Ectodermal cell (in vitro differentiated cells): ENCODE measurements around the gene ZNF701.
"Not testable (repeated sequence)": the region's sequence is repeated elsewhere in the genome, so short reads cannot be mapped to it uniquely, and the experiment has no call there.

Experiments used
- H3K27ac ChIP-seq: 2 replicates; pipeline ENCODE4 v1.7.0; 2013; ENCODE audit warnings: mild to moderate bottlenecking, low read depth, low read length; ENCODE audit not compliant: insufficient read depth, poor library complexity, severe bottlenecking
- H3K27me3 ChIP-seq: 2 replicates; pipeline ENCODE4 v1.7.0; 2013; ENCODE audit warnings: mild to moderate bottlenecking, low read length; ENCODE audit not compliant: insufficient read depth, control insufficient read depth, poor library complexity, severe bottlenecking
- H3K36me3 ChIP-seq: one replicate; pipeline ENCODE4 v1.7.0; 2013; ENCODE audit warnings: low read length; ENCODE audit not compliant: control insufficient read depth, insufficient read depth
- H3K4me1 ChIP-seq: one replicate; pipeline ENCODE4 v1.7.0; 2013; ENCODE audit warnings: low read length; ENCODE audit not compliant: control insufficient read depth, insufficient read depth
- H3K4me3 ChIP-seq: 2 replicates; pipeline ENCODE4 v1.7.0; 2013; ENCODE audit warnings: low read depth, low read length, control low read depth; ENCODE audit not compliant: insufficient read depth
- H3K9me3 ChIP-seq: 2 replicates; pipeline ENCODE4 v1.7.0; 2013; ENCODE audit warnings: mild to moderate bottlenecking, low read length, moderate library complexity; ENCODE audit not compliant: control insufficient read depth
- WGBS, 2 experiments: methylation state at CpG; one replicate each; pipeline ENCODE4 v1.1.7; 2013; ENCODE audit warnings: missing lambda C conversion rate in 2 of 2; 5-methylcytosine and 5-hydroxymethylcytosine counted together

ZNF701 gene

DNA sequence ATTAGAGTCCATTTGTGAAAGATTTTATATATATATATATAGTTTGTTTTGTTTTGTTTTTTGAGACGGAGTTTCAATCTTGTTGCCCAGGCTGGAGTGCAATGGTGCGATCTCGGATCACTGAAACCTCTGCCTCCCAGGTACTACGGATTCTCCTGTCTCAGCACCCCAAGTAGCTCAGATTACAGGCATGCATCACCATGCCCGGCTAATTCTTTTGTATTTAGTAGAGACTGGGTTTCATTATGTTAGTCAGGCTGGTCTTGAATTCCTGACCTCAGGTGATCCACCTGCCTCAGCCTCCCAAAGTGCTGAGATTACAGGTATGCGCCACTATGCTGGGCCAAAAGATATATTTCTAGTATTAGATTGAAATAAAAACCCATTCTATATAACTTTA lies 4.0 kb upstream of the ZNF701 start:
- WGBS, 2 experiments: 77 to 86% methylated on average over 5 of the region's 6 CpGs
- Histone ChIP-seq H3K27me3 (no peaks in the 10 kb centered on the region), H3K36me3 (no peaks in the 10 kb centered on the region), H3K9me3 (no peaks in the 10 kb centered on the region), H3K27ac (no peak overlapping the region), H3K4me1 (peaks cover 5% of the 10 kb centered on the region), H3K4me3 (no peak overlapping the region)

DNA sequence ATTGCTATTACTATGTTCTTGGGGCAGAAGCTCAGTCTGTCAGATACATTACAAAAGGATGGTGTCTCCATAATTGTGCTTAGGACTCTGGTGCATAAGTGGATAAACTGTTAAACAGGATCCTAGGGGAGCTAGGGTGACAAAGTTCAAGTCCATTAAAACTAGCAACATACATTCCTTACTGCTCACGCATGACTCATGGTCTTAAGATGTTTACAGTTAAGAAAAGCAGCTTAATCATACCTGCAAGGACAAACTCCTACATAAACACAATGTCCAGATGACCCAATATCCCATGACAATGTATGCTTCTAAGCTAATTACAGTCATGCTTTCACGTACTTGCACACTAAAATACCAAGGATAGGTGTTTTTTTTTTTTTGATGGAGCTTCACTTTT lies 3.5 kb upstream of the ZNF701 start:
- Histone ChIP-seq H3K36me3 (no peaks in the 10 kb centered on the region), H3K4me1 (peaks cover 6% of the 10 kb centered on the region), H3K27ac (no peak overlapping the region), H3K4me3 (no peak overlapping the region), H3K9me3 (no peaks in the 10 kb centered on the region), H3K27me3 (no peaks in the 10 kb centered on the region)
- WGBS, 2 experiments: 88 to 98% methylated on average over 2 of the region's 2 CpGs

DNA sequence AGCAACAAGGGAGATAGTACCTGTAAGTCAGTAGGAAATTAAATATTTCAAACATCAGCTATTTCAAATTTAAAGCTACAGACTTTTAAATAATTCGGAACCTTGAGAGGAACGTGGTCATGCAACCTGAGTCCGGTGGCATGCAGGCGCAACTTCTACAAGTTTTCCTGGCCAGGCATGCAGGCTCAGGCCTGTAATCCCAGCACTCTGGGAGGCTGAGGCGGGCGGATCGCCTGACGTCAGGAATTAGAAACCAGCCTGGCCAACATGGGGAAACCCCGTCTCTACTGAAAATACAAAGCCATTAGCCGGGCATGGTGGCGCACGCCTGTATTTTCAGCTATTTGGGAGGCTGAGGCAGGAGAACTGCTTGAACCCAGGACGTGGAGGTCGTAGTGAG lies 2.2 kb upstream of the ZNF701 start:
- Histone ChIP-seq H3K36me3 (no peaks in the 10 kb centered on the region), H3K4me1 (peaks cover 6% of the 10 kb centered on the region), H3K9me3 (no peaks in the 10 kb centered on the region), H3K4me3 (no peak overlapping the region), H3K27me3 (no peaks in the 10 kb centered on the region), H3K27ac (no peak overlapping the region)
- WGBS, 2 experiments: 88 to 94% methylated on average over 14 of the region's 14 CpGs

GRCh38 chr19:52569638-52569999 lies 468 bp upstream of the ZNF701 start:
- 4 to 5% methylated on average over 13 of the region's 13 CpGs for WGBS, 2 experiments
- not testable (repeated sequence) for H3K36me3 ChIP-seq, H3K27me3 ChIP-seq, H3K4me1 ChIP-seq, H3K9me3 ChIP-seq
- Histone ChIP-seq H3K4me3 (peak overlapping the region; percentile 62), H3K27ac (peak overlapping the region; percentile 76)

- Histone ChIP-seq H3K36me3 (peaks cover 24% of the 10 kb centered on the region), H3K4me3 (no peak overlapping the region), H3K27ac (no peak overlapping the region), H3K9me3 (no peaks in the 10 kb centered on the region), H3K4me1 (no peaks in the 10 kb centered on the region), H3K27me3 (no peaks in the 10 kb centered on the region)
- WGBS, 2 experiments: 95 to 96% methylated on average over 39 of the region's 39 CpGs
These were observed 14.8 kb downstream of the ZNF701 start for GRCh38 chr19:52584736-52585440.

GRCh38 chr19:52585604-52586003 lies 15.5 kb downstream of the ZNF701 start:
- 97 to 98% methylated on average over 6 of the region's 6 CpGs for WGBS, 2 experiments
- H3K27ac ChIP-seq: no peak overlapping the region
- peaks cover 19% of the 10 kb centered on the region for H3K36me3 ChIP-seq
- no peaks in the 10 kb centered on the region for H3K9me3 ChIP-seq
- no peaks in the 10 kb centered on the region for H3K27me3 ChIP-seq
- H3K4me3 ChIP-seq: no peak overlapping the region
- no peaks in the 10 kb centered on the region for H3K4me1 ChIP-seq

DNA sequence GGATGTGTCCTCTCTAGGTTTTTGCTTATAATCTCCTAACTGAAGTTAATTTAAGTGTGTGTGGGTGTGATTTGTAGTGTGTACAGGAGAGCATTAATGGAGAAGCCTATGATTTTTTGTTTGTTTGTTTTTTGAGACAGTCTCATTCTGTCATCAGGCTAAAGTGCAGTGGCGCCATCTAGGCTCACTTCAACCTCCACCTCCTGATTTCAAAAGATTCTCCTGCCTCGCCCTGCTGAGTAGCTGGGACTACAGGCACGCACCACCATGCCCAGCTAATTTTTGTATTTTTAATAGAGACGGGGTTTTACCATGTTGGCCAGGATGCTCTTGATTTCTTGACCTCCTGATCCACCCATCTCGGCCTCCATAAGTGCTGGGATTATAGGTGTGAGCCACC lies 20.6 kb downstream of the ZNF701 start:
- 75 to 84% methylated on average over 5 of the region's 5 CpGs for WGBS, 2 experiments
- H3K4me1 ChIP-seq: no peaks in the 10 kb centered on the region
- no peak overlapping the region for H3K4me3 ChIP-seq

DNA sequence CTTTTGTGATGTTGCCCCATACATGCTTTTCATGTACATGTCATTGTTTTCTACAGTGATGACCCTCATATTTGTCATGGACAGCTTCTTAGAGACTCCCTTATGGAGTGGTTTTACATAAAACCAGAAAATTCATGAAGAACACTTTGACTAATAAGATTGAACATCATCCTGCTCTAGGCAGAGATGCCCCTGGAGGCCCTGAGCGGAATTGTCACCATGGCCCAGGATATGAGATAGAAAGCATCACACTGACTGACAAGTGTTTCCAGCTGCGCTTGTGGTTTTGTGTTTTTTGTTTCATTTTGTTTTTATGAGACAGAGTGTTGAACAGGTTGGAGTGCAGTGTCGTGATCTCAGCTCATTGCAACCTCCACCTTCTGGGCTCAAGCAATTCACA lies 22.2 kb downstream of the ZNF701 start:
- Histone ChIP-seq H3K27me3 (no peaks in the 10 kb centered on the region), H3K27ac (no peak overlapping the region), H3K9me3 (peaks cover 2% of the 10 kb centered on the region), H3K4me1 (no peaks in the 10 kb centered on the region), H3K36me3 (peaks cover 19% of the 10 kb centered on the region), H3K4me3 (no peak overlapping the region)
- WGBS, 2 experiments: 79 to 80% methylated on average over 3 of the region's 3 CpGs

More for the DNA sequence above, 20.6 kb downstream of the ZNF701 start:
- Histone ChIP-seq H3K9me3 (peaks cover 2% of the 10 kb centered on the region), H3K27ac (no peak overlapping the region), H3K27me3 (no peaks in the 10 kb centered on the region), H3K36me3 (peaks cover 7% of the 10 kb centered on the region)

DNA sequence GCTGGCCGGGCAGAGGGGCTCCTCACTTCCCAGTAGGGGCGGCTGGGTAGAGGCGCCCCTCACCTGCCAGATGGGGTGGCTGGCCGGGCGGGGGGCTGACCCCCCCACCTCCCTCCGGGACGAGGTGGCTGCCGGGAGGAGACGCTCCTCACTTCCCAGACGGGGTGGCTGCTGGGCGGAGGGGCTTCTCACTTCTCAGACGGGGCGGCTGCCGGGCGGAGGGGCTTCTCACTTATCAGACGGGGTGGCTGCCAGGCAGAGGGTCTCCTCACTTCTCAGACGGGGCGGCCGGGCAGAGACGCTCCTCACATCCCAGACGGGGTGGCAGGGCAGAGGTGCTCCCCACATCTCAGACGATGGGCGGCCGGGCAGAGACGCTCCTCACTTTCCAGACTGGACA lies 23.4 kb downstream of the ZNF701 start:
- H3K9me3 ChIP-seq, H3K4me1 ChIP-seq, H3K27ac ChIP-seq, H3K4me3 ChIP-seq, H3K27me3 ChIP-seq: not testable (repeated sequence)
- H3K36me3 ChIP-seq: peaks cover 19% of the 10 kb centered on the region
- WGBS, 2 experiments: 97% methylated on average over 21 of the region's 25 CpGs

DNA sequence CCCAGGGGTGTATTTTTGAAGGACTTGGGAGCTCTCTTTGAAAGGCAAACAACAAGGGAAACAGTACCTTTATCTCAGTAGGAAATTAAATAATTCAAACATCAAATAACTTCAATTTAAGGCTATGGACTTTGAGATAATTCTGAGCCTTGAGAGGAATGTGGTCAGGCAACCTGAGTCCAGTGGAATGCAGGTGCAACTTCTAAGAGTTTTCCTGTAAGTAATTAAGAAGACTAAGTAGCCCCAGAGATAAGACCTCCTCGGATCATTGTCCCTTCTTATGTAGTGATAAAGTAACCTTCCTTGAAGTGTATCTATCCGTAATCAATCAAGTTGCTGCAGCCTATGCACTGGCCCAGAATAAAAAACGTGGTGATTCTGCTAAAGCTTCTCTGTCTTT lies 29.2 kb downstream of the ZNF701 start:
- 95% methylated on average over 3 of the region's 3 CpGs for WGBS, 2 experiments
- no peak overlapping the region for H3K4me3 ChIP-seq
- no peaks in the 10 kb centered on the region for H3K9me3 ChIP-seq
- peaks cover 13% of the 10 kb centered on the region for H3K36me3 ChIP-seq
- H3K27me3 ChIP-seq: no peaks in the 10 kb centered on the region
- H3K27ac ChIP-seq: no peak overlapping the region
- peaks cover 6% of the 10 kb centered on the region for H3K4me1 ChIP-seq

DNA sequence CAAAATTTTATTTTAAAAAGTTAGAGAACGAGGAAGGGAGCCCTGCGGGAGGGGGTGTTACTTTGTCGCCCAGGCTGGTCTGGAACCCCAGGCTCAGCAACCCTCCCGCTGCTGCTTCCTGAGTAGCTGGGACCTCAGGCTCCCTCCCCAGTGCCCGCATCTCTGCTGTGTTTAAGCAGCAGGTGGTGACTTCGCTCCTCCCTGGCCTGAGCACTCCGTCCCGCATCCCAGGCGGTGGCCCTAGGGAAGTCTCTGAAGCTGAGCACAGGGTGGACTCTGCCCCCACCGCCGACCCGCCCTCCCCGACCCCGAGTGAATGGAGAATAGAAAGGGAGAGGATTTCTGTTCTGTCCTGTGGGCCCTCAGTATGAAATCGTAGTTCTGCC lies 30.5 kb downstream of the ZNF701 start:
- 10 to 11% methylated on average over 15 of the region's 15 CpGs for WGBS, 2 experiments
- Histone ChIP-seq H3K4me3 (peak overlapping the region; percentile 45), H3K36me3 (peaks cover 13% of the 10 kb centered on the region), H3K4me1 (peaks cover 6% of the 10 kb centered on the region), H3K27me3 (no peaks in the 10 kb centered on the region), H3K27ac (peak overlapping the region; percentile 59), H3K9me3 (no peaks in the 10 kb centered on the region)
